Esophagus squamous epithelium (tissue), 4 donors: Measurements from ENCODE around the gene TPM1.

Source experiments
- POLR2A ChIP-seq, 4 donors: fragments of 450-650 bp; IDR thresholded peaks; one replicate each; pipeline ENCODE4 v1.6.1; 2017; ENCODE audit warnings: antibody characterized with exemption in 4 of 4, mild to moderate bottlenecking in 4 of 4, moderate library complexity in 3 of 4
- TF ChIP-seq, protein P1 (sequence below), 6 experiments: fragments of 450-650 bp in 4 of 6; fragments of 200-600 bp in 2 of 6; sonication (generic) in 2 of 6; IDR thresholded peaks; one replicate each; pipeline ENCODE4 v1.5.1; 2016 to 2019; ENCODE audit warnings: antibody characterized with exemption in 6 of 6, mild to moderate bottlenecking in 4 of 6, moderate library complexity in 4 of 6

DNA sequence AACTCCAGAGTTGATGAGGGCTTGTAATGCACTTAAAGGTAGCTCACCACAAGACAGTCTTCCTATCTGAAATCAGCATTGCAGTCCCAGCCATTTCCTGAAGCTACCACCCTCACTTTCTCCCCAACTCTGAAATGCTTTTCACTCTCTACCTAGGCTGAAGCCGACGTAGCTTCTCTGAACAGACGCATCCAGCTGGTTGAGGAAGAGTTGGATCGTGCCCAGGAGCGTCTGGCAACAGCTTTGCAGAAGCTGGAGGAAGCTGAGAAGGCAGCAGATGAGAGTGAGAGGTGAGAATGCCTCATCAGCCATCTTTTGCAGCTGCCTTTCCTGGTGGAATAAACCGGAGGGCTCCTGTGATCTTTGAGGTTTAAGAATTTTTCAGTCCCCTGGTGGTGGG lies 14.3 kb downstream of the TPM1 start:
- TF ChIP-seq POLR2A (IDR thresholded peaks at IDR 0.05), result no peak
- TF ChIP-seq, protein P1, sequence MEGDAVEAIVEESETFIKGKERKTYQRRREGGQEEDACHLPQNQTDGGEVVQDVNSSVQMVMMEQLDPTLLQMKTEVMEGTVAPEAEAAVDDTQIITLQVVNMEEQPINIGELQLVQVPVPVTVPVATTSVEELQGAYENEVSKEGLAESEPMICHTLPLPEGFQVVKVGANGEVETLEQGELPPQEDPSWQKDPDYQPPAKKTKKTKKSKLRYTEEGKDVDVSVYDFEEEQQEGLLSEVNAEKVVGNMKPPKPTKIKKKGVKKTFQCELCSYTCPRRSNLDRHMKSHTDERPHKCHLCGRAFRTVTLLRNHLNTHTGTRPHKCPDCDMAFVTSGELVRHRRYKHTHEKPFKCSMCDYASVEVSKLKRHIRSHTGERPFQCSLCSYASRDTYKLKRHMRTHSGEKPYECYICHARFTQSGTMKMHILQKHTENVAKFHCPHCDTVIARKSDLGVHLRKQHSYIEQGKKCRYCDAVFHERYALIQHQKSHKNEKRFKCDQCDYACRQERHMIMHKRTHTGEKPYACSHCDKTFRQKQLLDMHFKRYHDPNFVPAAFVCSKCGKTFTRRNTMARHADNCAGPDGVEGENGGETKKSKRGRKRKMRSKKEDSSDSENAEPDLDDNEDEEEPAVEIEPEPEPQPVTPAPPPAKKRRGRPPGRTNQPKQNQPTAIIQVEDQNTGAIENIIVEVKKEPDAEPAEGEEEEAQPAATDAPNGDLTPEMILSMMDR (IDR thresholded peaks at IDR 0.05), result no peak
